Urothelium cell line (cell line): Measurements from ENCODE around the gene SEC14L1.

Experiments
- DNase-seq: peaks from one replicate; pipeline ENCODE4 v3.0.0; 2011; ENCODE audit warnings: low spot score, mixed read lengths
- FAIRE-seq: peaks from 2 replicates; lab custom pipeline; 2011; peaks lifted over from hg19 to GRCh38; lab: Jason Lieb, UNC

The SEC14L1 gene

DNA sequence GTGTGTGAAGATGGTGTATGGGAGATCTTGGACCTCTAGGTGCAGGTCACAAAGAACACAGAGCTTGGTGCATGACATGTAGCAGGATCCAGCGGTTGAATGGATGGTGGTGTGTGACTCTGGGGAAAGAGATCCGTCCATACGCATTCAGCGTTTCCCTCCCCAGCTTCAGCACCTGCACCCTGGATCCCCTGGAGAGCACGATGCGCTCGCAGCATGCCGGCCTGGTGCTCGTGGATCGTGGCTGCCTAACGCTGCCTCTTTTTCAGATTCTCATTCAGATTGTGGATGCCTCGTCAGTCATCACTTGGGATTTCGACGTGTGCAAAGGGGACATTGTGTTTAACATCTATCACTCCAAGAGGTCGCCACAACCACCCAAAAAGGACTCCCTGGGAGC, 70.9 kb downstream of the SEC14L1 start:
- DNase-seq (no peak), FAIRE-seq (no peak)

DNA sequence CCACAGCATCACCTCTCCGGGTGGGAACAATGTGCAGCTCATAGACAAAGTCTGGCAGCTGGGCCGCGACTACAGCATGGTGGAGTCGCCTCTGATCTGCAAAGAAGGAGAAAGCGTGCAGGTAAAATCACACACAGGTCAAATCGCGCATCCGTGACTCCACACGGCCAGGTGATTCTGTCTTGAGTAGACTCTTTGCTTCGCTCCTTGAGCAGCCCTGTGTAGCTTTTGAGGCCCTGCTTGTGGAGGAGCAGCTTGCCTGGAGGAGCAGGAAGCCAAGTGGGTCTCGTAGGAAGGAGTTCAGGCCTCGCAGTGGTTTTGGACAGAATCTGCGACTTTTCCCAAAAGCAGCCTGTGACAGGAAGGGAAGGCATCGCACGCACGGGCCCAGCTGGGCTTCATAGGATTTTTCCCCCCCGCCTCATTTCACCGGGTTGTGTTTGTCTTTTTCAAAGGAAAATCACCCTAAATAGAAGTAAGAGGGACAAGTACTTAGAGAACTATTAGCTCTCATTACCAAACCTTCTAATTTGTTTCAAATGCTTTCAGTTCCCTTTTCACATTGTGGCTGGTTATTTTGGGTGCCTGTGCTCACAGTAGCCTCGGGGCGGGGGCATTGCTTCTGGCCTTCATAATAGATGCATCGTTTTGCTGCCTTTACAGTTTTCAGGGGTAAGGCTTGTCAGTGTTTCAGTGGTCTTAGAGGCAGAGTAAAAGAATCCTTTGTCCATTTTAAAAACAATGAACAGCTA, 71.5 kb downstream of the SEC14L1 start:
- FAIRE-seq: no peak
- DNase-seq: no peak

GRCh38 chr17:77212833-77213777, 72.3 kb downstream of the SEC14L1 start:
- no peak for DNase-seq
- no peak for FAIRE-seq

GRCh38 chr17:77213778-77214132, 73.0 kb downstream of the SEC14L1 start:
- DNase-seq: no peak
- no peak for FAIRE-seq

DNA sequence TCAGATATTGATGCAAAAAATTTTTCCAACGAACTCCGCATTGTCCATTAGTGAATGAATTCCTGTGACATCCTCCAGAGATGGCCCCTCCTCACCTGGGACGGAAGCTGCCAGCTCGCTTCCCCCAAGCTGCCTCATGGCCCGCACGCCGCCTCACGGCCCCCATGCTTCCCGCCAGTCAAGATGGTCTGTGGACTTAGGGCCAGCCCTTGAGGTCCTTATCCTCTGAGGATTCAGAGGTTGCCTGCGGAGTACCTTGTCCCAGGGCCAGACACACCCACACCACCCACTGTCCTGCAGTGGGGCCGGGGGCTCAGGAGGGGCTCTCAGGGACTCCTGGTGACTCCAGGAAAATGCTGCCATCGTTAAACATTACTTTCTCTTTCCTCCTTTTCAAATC, 73.6 kb downstream of the SEC14L1 start:
- FAIRE-seq (no peak), DNase-seq (no peak)

- peak; percentile 33 for DNase-seq
- no peak for FAIRE-seq
Observed at GRCh38 chr17:77214743-77215142, 74.0 kb downstream of the SEC14L1 start.

DNA sequence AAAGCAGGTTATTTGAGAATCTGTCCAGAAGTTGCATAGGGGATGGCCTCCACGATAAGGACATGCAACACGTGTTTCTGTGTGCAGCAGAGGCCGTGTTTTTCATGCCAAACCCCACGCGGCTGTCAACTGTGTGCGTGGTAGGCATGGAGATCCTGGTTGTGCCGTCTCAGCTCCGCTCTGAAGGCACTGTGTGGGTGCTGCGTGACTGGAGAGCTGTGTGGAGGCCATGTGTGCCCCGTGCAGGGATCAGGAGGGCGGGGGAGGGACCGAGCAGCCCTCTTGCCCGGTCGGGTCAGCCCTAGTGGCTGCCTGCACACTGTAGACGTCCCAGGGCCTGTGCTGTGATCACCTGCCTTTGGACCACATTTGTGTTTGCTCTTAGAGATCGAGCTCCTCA, 74.5 kb downstream of the SEC14L1 start:
- DNase-seq: no peak
- no peak for FAIRE-seq

- FAIRE-seq (no peak), DNase-seq (no peak)
Observed at GRCh38 chr17:77216486-77216885, 75.7 kb downstream of the SEC14L1 start.

GRCh38 chr17:77217123-77217522, 76.4 kb downstream of the SEC14L1 start:
- no peak for DNase-seq

GRCh38 chr17:77217566-77217965, 76.8 kb downstream of the SEC14L1 start:
- no peak for DNase-seq
- FAIRE-seq: no peak

More at GRCh38 chr17:77217123-77217522, 76.4 kb downstream of the SEC14L1 start:
- no peak for FAIRE-seq

DNA sequence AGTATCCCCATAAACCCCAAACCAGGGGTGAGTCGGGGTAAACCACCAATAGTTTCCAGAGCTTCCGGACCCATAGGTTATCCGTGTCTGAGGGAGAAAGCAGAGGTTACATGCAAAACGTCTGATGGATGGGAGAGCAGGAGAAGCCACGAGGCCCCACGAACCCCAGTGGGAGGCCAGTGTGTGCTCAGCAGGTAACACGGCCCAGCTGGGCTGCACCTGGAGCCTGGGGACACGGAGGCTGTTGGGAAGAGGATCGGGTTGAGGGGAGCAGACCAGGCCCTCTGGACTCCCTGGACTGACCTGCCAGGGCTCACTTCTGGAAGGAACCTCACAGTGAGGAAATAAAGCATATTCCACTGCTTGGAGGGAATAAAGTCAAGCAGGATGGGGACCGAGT, 78.1 kb downstream of the SEC14L1 start:
- no peak for FAIRE-seq
- no peak for DNase-seq

- DNase-seq (no peak), FAIRE-seq (no peak)
Observed at GRCh38 chr17:77222356-77222755, 81.6 kb downstream of the SEC14L1 start.

DNA sequence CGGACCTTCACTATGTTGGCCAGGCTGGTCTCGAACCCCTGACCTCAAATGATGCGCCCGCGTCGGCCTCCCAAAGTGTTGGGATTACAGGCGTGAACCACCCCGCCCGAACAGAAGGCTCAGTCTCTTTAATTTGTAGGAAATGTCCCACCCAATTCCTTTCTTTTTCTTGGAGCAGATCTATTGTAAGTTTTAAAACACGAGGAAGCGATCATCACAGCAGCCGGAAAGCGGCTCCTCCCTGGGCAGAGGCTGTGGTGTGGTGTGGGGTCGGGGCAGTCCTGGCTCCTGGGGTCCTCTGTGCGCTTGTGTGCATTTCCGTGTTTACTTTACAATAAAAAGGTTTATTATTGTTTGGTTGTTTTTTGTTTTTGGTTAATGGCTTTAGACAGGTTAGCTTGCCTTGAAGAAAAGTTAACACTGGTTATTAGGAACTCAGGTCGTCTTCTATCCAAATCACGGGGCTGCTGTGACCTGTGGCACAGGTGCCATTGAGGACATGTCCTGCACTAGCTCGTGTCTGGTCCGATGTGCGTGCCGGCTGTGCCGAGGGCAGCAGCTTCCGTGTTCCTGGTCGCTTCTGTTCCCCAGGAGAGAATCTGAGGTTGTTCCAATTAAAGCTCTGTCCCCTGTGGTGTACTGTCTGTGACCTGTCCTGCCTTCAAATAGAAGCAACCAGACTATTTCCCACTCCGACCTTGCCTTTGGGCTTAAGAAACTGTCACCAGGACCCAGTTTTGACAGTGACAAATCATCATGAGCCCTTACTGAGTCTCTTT, 83.1 kb downstream of the SEC14L1 start:
- no peak for DNase-seq
- no peak for FAIRE-seq

DNA sequence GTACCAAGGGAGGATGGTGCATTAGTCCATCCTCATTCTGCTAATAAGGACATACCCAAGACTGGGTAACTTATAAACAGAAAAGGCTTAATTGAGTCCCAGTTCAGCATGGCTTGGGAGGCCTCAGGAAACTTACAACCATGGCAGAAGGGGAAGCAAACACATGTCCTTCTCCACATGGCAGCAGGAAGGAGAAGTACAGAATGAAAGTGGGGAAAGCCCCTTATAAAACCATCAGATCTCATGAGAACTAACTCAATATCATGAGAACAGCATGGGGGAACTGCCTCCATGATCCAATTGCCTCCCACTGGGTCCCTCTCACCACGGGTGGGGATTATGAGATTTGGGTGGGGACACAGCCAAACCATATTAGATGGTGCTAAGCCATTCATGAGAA, 84.5 kb downstream of the SEC14L1 start:
- DNase-seq (no peak), FAIRE-seq (no peak)

GRCh38 chr17:77227461-77228240, 86.9 kb downstream of the SEC14L1 start:
- FAIRE-seq: no peak
- no peak for DNase-seq

DNA sequence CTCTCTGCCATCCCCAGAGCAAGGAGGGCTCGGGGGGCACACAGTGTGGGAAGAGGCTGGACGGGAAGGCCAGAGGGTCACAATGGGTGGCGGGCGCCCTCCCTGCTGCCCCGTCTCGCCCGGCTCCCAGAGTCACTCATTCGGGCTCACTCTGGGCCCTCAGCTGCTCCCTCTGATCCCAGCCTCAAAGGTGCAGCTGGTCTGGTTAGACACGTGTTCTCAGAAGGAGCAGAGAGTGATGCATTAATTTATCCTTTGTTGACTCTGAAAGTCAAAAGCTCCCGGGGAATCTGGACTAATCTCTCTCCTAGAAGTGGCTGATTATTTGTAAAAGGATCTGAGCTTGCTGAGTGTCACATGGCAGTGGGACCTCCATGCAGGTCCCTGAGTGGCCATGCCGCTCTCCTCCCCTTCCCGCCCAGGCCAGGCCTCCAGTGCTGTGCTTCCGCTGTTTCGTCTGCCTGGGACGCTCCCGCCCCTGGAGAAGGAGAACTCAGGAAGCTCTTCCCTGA, 87.5 kb downstream of the SEC14L1 start:
- DNase-seq: no peak
- no peak for FAIRE-seq

DNA sequence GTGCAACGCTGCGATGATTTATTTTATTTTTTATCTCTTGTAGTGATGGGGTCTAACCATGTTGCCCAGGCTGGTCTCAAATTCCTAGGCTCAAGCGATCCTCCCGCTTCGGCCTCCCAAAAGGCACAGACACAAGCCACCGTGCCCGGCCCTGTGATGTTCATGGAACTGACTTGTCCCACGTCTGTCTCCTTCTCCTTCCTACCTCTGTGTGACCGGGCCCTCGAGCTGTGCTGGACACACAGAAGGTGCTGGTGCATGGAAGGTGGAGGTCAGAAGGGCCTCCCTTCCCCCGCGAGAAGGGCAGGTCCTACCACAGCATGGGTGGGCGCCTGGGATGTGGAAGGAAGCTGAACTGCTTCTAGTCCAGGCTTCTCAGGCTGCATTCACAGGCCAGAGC, 88.0 kb downstream of the SEC14L1 start:
- FAIRE-seq (no peak), DNase-seq (no peak)

- DNase-seq (no peak), FAIRE-seq (no peak)
Observed at GRCh38 chr17:77229786-77230435, 89.1 kb downstream of the SEC14L1 start.

DNA sequence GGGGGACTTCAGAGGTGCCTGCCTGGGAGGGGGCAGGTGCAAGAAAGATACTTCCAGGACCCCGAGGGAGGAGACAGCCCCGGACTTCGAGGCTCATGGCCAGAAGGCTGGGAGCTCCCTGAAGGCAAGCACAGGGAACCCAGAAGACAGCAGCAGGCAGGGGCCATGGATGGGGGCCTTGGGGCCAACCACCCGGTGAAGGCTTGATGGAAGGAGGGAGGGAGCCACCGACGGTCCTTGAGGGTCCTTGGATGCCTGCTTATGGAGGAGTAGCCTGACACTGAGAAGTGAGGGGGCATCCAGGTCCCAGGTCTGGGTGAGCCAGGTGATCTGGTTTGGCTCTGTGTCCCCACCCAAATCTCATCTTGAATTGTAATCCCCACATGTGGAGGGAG, 89.7 kb downstream of the SEC14L1 start:
- FAIRE-seq (no peak), DNase-seq (no peak)
